RWPE2 (cell line): ENCODE measurements around the gene DRP2.

ENCODE experiments used
- ATAC-seq: fragments of 200-7000 bp; cut with Tn5 transposase; 3 replicates; pipeline ENCODE4 v1.9.1; 2021; ENCODE audit warnings: low read depth
- DNase-seq: peaks from one replicate; pipeline ENCODE4 v3.0.0-alpha.2; 2020; ENCODE audit warnings: low spot score
- H3K27ac ChIP-seq: fragments of 450-650 bp; 2 replicates; pipeline ENCODE4 v1.5.1; 2017; ENCODE audit warnings: mild to moderate bottlenecking; ENCODE audit not compliant: poor library complexity, severe bottlenecking
- H3K27me3 ChIP-seq: fragments of 250-450 bp; sonication (Bioruptor Pico); 2 replicates; pipeline ENCODE4 v1.5.1; 2021; ENCODE audit warnings: mild to moderate bottlenecking, moderate library complexity; ENCODE audit not compliant: insufficient read depth, poor library complexity, severe bottlenecking
- H3K36me3 ChIP-seq: fragments of 250-450 bp; sonication (Bioruptor Pico); 2 replicates; pipeline ENCODE4 v1.5.1; 2020; ENCODE audit warnings: low read depth, mild to moderate bottlenecking, moderate library complexity
- H3K4me1 ChIP-seq: fragments of 250-450 bp; sonication (Bioruptor Pico); 2 replicates; pipeline ENCODE4 v1.5.1; 2021; ENCODE audit warnings: mild to moderate bottlenecking, moderate library complexity; ENCODE audit not compliant: insufficient read depth, poor library complexity, severe bottlenecking
- H3K4me3 ChIP-seq: fragments of 250-450 bp; sonication (Bioruptor Pico); 2 replicates; pipeline ENCODE4 v1.5.1; 2021; ENCODE audit warnings: mild to moderate bottlenecking, moderate library complexity; ENCODE audit not compliant: severe bottlenecking
- H3K9me3 ChIP-seq: fragments of 250-450 bp; sonication (Bioruptor Pico); 2 replicates; pipeline ENCODE4 v1.5.1; 2021; ENCODE audit warnings: mild to moderate bottlenecking, moderate library complexity; ENCODE audit not compliant: severe bottlenecking
- CTCF ChIP-seq: fragments of 450-650 bp; IDR thresholded peaks from one replicate; pipeline ENCODE4 v1.5.1; 2017; ENCODE audit warnings: mild to moderate bottlenecking, moderate library complexity; ENCODE audit not compliant: poor library complexity, severe bottlenecking

Gene DRP2

DNA sequence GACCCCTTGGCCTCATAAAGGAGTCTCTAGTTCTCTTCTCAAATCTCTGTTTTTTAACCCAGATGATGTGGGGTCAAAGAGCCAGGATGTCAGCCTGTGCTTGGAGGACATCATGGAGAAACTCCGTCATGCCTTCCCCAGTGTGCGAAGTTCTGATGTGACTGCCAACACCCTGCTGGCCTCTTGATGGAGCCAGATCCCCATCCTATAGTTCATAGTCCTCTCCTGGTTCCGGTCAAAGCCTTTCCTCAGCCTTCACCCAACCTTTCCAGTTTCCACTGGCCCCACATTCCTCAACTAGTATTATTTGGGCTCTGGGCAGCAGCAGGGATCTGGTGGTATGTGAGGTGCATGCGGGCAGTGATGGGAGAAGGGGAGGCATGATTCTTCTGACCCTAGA is 40.8 kb downstream of the DRP2 start:
- no peak for TF ChIP-seq CTCF
- no peak for DNase-seq

DNA sequence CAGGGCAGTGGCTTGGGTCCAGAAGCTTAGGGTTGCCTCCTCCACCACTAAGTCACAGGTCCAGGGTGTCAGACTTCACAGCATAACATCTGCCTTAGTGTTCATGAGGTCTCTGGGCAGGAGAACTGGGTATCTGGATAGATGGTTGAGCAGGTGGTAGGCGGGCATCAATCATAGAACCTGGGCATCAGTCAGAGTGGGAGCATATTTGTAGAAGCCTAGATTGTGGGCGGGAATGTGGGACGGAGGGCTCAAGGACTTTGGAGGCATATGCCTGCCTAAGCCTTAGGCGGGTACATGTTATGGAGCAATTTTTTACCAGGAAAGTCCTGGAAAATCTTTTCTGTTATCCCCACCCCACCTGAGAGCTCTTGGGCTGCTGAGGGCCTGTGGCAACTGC is 43.0 kb downstream of the DRP2 start:
- H3K4me1 ChIP-seq = no peaks in the 10 kb centered on the region
- no peak for TF ChIP-seq CTCF

More for the DNA sequence above, 40.8 kb downstream of the DRP2 start:
- H3K9me3 ChIP-seq = no peaks in the 10 kb centered on the region
- H3K27me3 ChIP-seq = no peaks in the 10 kb centered on the region
- no peak overlapping the region for H3K4me3 ChIP-seq
- no peak overlapping the region for H3K27ac ChIP-seq
- no peaks in the 10 kb centered on the region for H3K4me1 ChIP-seq
- H3K36me3 ChIP-seq = no peaks in the 10 kb centered on the region
- no peak for ATAC-seq

GRCh38 chrX:101263766-101264165 is 44.2 kb downstream of the DRP2 start:
- ATAC-seq (no peak), DNase-seq (no peak)
- H3K36me3 ChIP-seq = no peaks in the 10 kb centered on the region
- H3K27me3 ChIP-seq = no peaks in the 10 kb centered on the region
- TF ChIP-seq CTCF = no peak
- H3K27ac ChIP-seq = no peak overlapping the region
- H3K4me1 ChIP-seq = no peaks in the 10 kb centered on the region
- H3K4me3 ChIP-seq = no peak overlapping the region
- no peaks in the 10 kb centered on the region for H3K9me3 ChIP-seq

More for the DNA sequence above, 43.0 kb downstream of the DRP2 start:
- no peak for ATAC-seq
- Histone ChIP-seq H3K4me3 (no peak overlapping the region), H3K9me3 (no peaks in the 10 kb centered on the region), H3K27me3 (no peaks in the 10 kb centered on the region), H3K36me3 (no peaks in the 10 kb centered on the region), H3K27ac (no peak overlapping the region)
- DNase-seq = no peak

DNA sequence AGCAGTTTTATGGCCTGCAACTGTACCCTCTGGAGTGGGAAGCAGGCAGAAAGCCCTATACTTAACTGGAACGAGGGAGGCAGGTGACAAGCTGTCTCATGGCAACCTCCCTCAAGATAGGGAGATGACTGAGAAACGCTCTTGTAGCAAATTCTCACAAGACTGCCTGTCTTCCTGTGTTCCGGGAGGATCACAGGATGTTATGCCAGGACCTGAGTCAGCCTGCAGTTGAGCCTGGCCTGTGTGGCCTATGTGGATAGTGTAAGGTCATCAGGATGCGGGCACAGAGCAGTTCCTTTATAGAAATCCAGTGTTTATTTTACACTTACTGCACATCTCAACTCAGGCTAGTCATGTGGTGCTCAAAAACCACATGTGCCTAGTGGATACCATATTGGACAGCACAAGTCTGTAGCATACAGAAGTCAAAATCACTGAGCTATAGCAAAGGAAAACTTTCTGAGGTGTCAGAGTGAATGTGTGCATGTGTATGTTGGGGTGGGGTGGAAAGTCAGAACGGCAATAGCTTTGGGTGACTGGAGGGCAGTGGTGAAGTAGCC is 46.4 kb downstream of the DRP2 start:
- DNase-seq = no peak
- H3K27me3 ChIP-seq = no peaks in the 10 kb centered on the region
- no peaks in the 10 kb centered on the region for H3K36me3 ChIP-seq
- H3K4me1 ChIP-seq = no peaks in the 10 kb centered on the region
- no peak for TF ChIP-seq CTCF
- H3K27ac ChIP-seq = no peak overlapping the region
- ATAC-seq = peak; percentile 31; the same call in 1 of the 3 replicates
- H3K4me3 ChIP-seq = no peak overlapping the region
- no peaks in the 10 kb centered on the region for H3K9me3 ChIP-seq

- DNase-seq (no peak), ATAC-seq (no peak)
- Histone ChIP-seq H3K4me3 (no peak overlapping the region), H3K27ac (no peak overlapping the region), H3K36me3 (no peaks in the 10 kb centered on the region), H3K9me3 (no peaks in the 10 kb centered on the region), H3K27me3 (no peaks in the 10 kb centered on the region), H3K4me1 (no peaks in the 10 kb centered on the region)
- TF ChIP-seq CTCF = no peak
These were observed 54.6 kb downstream of the DRP2 start for GRCh38 chrX:101274198-101274597.
